Stimulated activated CD4-positive, alpha-beta T cell treated with anti-CD3 and anti-CD28 coated beads, Interleukin-12 subunit alpha, Interleukin-12 subunit beta, amount 100 ng/mL, for 4 hours (primary cell): ENCODE measurements around the gene TEKT3.

Source experiments
- DNase-seq: peaks from one replicate; pipeline ENCODE4 v3.0.0-alpha.2; 2020

The TEKT3 gene

DNA sequence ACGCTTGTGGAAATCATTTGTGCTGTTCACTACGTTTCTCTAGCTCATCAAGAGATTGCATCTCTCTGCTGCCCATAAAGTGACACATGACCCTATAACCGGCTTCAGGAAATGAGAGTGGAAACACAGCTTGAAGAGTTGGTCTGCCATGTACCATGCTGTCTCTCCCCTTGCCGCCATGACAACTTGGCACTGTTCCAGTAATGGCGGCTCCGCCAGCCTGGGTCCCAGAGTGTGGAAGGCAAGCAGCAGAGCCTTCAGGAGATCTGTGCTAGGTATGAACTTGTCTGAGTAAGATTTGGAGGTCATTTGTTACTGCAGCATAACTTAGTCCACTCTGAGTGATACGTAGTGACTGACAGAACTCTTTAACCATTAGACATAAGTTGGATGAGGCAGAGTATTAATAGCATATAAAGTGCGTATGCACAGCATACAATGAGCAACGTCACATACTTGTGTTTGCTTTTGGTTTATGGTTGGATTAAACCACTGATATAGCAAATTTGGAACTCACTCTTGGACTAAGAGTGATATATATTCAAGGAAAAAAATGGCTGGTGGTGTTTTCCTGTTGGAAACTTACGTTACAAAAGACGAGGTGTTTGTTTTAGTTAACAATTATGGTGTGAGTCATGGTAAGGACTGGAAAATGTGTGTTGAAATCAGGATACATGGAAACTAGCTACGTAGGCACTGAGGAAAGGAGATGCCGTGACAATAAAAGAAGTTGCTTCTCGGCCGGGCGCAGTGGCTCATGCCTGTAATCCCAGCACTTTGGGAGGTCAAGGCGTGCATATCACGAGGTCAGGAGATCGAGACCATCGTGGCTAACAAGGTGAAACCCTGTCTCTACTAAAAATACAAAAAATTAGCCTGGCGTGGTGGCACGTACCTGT lies 51.9 kb downstream of the TEKT3 start:
- no peak for DNase-seq

GRCh38 chr17:15288859-15289258 lies 52.5 kb downstream of the TEKT3 start:
- no peak for DNase-seq

GRCh38 chr17:15287538-15288267 lies 53.7 kb downstream of the TEKT3 start:
- DNase-seq = no peak

- no peak for DNase-seq
Measured at GRCh38 chr17:15285466-15285865, 55.9 kb downstream of the TEKT3 start.

- no peak for DNase-seq
Measured at GRCh38 chr17:15284537-15284936, 56.9 kb downstream of the TEKT3 start.

- no peak for DNase-seq
Measured at GRCh38 chr17:15284107-15284506, 57.3 kb downstream of the TEKT3 start.

GRCh38 chr17:15281909-15282308 lies 59.5 kb downstream of the TEKT3 start:
- no peak for DNase-seq

DNA sequence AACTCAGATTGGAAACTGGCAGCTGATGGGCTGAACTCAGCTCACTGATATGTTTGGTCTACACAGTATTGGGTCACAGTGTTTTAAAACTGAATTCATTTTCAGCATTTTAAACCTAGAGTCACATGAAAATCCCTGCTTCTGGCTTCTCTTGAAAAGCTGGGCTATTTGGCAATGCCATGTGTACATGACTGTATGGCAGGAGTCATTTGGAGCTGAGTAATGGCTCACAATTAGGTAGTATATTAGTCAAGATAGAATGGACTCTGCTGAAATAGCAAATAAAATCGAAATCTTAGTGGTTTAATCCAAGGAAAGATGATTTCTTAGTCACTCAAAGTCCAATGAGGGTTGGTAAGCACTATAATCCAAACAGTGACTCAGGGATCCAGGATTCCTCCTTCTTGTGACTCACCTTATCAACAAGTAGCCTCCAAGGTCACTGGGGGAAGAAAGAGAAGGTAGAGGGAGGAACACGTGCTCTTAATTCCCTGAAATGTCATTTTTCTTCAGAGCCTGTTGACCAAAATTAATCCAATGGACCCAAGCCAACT lies 62.4 kb downstream of the TEKT3 start:
- DNase-seq = no peak

- DNase-seq = no peak
Measured at GRCh38 chr17:15278380-15278779, 63.0 kb downstream of the TEKT3 start.

- no peak for DNase-seq
Measured at GRCh38 chr17:15274017-15274416, 67.4 kb downstream of the TEKT3 start.

- DNase-seq = no peak
Measured at GRCh38 chr17:15273141-15273793, 68.1 kb downstream of the TEKT3 start.

DNA sequence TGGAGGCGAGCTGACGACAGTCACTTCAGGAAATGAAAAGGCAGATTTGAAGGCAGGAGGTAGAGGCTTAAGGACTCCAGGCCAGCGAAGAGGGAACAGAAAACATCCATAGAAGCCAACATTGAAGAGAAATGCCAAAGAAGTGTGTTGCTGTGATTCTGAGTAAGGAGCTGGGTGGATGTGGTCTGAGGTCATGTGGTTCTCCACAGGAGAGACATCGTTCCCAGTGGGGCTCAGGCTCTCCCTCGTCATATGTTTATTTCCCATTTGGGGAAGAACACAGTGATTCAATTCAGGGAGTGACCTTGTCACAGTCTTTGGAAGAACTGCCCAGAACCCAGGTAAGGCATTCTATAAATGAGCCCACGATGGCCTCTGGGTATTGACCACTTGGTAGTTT lies 69.7 kb downstream of the TEKT3 start:
- no peak for DNase-seq

GRCh38 chr17:15270628-15271381 lies 70.6 kb downstream of the TEKT3 start:
- no peak for DNase-seq

DNA sequence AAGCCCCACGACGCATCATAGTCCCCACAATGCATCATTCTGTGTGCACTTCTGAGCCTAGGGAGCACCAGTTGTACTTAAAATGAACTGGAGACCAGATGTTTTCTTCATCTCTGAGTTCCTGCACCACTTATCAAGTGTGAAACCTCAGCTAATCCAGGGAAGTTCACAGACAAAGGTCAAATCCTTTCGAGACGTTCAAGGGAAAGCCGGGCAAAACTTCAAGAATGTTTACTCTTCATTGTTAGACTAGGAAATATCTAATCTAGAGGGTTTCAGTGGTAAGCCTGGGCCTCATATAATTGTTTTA lies 71.7 kb downstream of the TEKT3 start:
- DNase-seq = no peak

DNA sequence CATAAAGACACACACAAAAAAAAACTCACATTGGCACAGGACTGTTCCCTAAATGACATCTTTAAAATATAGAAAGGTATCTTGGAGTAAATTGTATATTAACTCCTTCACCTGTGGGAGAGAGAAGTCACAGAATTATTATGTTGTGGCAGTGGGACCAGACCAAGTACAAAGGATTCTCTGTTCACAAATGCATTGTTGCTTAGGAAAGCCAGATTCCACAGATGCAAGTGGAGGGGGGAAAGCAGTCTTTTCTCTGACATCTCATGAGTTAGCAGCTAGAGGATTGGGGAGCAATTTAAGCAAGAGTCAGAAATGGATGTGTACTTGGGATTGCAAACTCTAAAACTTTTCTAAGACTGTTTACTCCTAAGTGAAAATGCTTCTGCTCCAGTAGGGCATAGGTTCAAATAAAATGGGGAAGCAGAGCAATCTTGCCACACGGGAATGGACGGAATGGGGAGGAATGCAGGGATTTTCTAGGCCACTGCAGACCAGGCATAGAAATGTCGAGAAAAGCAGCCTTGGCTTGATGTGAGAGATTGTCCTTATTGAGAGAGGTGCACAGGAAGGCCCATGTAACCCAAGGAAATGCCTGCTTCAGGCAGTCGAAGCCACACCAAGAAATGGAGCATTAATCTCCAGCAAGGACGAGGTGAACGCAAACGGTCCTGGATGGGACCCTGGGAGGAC lies 72.2 kb downstream of the TEKT3 start:
- no peak for DNase-seq

DNA sequence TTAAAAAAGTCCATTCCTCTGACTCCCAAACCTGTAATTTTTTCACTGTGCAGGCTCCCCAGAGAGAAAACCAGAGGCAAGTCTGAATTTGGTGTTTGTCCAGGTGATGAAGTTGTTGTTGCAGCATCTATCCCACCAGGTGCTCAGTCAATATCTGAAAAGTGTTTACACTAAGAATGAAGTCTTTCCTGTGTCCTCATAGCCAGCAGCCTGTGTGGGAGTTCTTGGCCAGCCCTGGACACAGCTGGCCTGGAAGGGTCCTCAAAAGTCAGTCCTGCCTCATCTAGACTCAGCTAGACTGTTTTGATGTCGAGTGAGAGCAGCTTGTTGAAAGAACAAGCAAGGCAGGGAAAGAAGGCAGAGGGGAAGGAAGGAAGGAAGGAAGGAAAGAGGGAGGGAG lies 72.9 kb downstream of the TEKT3 start:
- no peak for DNase-seq

DNA sequence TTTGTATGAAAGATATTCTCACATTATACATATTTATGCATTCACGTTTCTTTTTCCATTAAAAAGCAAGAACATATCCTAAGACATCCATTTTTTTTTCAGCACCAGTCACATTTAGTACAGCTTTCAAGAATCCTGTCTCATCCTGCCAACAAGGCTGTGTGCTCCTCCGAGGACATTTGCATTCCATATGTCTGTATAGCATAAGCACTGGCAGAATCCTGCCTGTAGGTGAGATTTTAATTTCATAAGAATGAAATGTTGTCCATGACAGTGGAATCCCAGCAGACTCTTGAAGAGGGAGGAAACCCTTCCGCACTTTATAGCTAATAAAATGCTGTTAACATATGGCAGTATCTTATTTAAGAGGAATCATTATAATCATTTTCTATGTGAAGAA lies 73.4 kb downstream of the TEKT3 start:
- DNase-seq = no peak

DNA sequence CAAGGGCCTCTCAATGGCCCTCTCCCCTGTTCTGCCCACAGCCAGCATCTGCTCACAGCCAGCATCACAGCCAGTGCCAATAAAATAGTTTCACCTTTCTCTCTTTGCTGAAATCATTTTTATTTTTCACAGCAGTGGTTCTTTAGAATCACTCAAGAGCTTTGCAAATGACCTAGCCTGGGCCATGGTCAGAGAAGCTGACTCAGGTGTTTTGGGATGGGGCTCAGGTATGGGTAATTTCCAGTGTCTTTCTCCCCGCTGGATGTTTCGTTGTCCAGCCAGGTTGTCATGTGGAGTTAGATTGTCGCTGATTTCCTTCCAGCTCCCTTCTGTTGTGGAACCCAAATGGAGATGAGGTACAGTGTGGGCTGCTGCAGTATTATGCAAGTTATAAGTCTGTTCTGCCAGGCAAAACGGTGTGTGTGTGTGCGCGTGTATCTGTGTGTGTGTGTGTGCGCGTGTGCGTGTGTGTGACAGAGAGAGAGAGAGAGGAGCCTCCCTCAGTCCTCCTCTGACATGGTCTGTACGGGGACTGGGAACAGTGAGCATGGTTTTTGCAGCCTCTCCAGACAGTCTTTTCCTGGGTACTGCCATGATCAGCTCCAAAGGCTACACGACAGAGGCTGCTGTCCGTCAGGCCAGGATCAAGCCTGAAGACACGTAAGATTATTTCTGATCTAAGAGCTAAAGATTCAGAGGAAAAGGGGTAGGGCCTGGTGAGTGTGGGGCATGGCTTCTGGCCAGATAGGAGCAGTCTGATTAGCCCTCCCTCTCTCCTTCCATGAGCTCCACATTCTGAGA lies 74.9 kb downstream of the TEKT3 start:
- DNase-seq = no peak

DNA sequence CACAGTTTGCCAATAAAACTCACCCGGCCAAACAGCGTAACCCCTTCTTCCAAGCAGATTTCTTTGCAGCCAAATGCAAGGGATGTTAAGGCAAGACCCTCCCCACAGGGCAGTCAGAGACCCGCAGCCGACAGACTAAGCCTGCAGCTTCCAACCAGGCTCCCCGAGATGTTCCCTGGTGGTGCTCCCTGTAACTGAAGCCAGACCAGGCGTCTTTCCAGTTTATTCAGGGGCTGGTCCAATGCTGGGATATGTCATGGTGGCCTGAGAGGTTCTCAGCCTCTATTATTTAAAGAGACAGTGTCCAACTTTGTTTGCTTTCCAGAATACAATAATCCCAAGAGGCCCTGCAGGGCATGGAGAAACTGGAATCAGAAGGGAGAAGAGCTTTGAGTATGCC lies 76.3 kb downstream of the TEKT3 start, which contains the start of gene PMP22:
PMP22 (minus strand) TSS at position 196 of the 400 bp plus-strand sequence. CDS start 4,599 bp downstream, outside the sequence.
- no peak for DNase-seq

DNA sequence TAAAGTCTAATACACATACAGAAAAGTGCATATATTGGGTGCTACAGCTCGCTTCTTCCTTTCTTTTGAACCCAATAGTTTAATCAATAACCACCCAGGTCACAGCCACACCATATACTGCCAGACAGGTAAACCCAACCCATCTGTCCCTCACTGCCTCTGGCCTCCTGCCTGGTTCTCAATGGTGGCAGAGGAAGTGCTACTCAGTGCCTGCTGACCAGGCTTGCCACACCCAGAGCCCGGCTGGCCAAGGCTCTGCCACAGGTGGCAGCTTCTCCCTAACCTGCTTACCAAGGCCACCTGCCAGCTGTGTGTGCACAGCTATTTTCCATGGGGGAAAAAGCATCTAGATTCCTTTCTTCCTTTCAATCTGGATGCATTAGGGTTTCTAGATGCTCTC lies 76.9 kb downstream of the TEKT3 start:
- no peak for DNase-seq

DNA sequence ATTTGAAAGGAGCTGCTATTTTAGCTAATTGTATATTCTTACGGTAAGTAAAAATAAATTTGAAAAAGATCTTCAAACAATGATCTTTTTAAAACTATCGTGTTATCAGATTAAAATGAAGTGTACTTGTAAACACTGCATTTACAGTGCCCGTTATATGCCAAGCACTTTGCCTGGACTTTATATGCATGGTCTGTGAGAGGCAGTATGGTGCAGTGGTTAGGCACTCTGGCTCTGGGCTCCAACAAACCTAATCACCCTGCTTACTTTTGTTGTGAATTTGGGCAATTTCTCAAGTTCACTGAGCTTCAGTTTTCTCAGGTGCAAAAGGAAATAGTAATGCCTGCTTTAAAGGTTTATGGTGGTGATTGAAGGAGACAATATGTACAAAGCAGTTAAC lies 77.7 kb downstream of the TEKT3 start:
- no peak for DNase-seq
